Loucy (cell line): Measurements from ENCODE around the gene NEDD4L.

ENCODE experiments used
- EZH2phosphoT487 ChIP-seq: fragments of 200-600 bp; IDR thresholded peaks from 2 replicates; pipeline ENCODE4 v1.6.1; 2018; ENCODE audit warnings: antibody characterized with exemption, mild to moderate bottlenecking, moderate library complexity, borderline replicate concordance
- TF ChIP-seq, protein P1 (sequence below): fragments of 200-600 bp; sonication (generic); conservative IDR thresholded peaks from 2 replicates; pipeline ENCODE4 v1.5.1; 2014; ENCODE audit warnings: mild to moderate bottlenecking, antibody characterized with exemption, low read length

DNA sequence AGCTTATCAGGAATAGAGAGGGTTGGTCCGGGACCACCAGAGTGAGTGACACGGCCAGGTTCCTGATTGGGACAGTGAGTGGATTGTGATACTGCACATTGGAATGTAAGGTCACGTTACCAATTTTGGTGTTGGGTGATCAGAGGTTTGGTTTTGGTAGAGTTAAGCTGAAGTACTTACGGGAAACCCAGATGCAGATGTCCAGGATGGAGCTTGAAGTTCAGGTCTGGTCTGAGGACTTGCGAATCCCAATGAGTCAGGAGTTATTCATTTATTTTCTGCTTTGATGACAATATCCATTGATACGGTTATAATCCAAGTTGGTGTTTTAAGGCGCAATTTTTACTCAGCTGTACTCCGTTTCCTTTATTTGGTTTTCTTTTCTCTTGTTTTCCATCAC, 311.2 kb downstream of the NEDD4L start:
- TF ChIP-seq, protein P1, sequence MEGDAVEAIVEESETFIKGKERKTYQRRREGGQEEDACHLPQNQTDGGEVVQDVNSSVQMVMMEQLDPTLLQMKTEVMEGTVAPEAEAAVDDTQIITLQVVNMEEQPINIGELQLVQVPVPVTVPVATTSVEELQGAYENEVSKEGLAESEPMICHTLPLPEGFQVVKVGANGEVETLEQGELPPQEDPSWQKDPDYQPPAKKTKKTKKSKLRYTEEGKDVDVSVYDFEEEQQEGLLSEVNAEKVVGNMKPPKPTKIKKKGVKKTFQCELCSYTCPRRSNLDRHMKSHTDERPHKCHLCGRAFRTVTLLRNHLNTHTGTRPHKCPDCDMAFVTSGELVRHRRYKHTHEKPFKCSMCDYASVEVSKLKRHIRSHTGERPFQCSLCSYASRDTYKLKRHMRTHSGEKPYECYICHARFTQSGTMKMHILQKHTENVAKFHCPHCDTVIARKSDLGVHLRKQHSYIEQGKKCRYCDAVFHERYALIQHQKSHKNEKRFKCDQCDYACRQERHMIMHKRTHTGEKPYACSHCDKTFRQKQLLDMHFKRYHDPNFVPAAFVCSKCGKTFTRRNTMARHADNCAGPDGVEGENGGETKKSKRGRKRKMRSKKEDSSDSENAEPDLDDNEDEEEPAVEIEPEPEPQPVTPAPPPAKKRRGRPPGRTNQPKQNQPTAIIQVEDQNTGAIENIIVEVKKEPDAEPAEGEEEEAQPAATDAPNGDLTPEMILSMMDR = no peak
- TF ChIP-seq EZH2phosphoT487 = no peak
